ENCODE measurements around the gene CHMP4B. TPM values are rescaled to one million over a fixed set of nuclear protein-coding genes. Genes with fewer than 3 reads are reported as not detected.

Gene CHMP4B
- total RNA-seq, 1 experiment from 2014 or later, result 203 TPM

- CTCF ChIA-PET, result interaction anchor here (0.6 kb wide), 1 partner anchor 10 kb away, joined by 3 read pairs; no protein-coding TSS in a partner anchor
- Histone ChIP-seq H3K4me3 (ENCODE audit: low read depth, low read length) (no peak overlapping the region), H3K27me3 (replicated peaks; ENCODE audit: control insufficient read depth, insufficient read depth, low read length) (no peaks in the 10 kb centered on the region), H3K36me3 (ENCODE audit: control insufficient read depth, insufficient read depth, low read length) (peaks cover 3% of the 10 kb centered on the region), H3K4me1 (peaks cover 13% of the 10 kb centered on the region), H3K9me3 (no peaks in the 10 kb centered on the region)
- H3K4me3 Mint-ChIP-seq (ENCODE audit: unreplicated experiment), result no peak overlapping the region
- no peak for DNase-seq
- intact Hi-C loops (cut with micrococcal nuclease; ENCODE audit: unreplicated experiment), result no loop called here
- no peak overlapping the region for H3K27ac Mint-ChIP-seq (ENCODE audit: unreplicated experiment)
- POLR2A ChIA-PET, result interaction anchor here (0.6 kb wide), 3 partner anchors 61 to 242 kb away, joined by 3 to 9 read pairs (median 6); no protein-coding TSS in a partner anchor
- no peaks in the 10 kb centered on the region for H3K27me3 Mint-ChIP-seq (ENCODE audit: insufficient read depth, unreplicated experiment)
- BruUV-seq (replicated peaks), result no TSS peak
- H3K9me3 Mint-ChIP-seq (ENCODE audit: unreplicated experiment), result no peaks in the 10 kb centered on the region
- H3K4me1 Mint-ChIP-seq (ENCODE audit: low read depth, unreplicated experiment), result peaks cover 12% of the 10 kb centered on the region
- no peak for TF ChIP-seq CTCF (IDR thresholded peaks at IDR 0.05; ENCODE audit: insufficient read depth in 1 of 2, low read depth in 1 of 2, low read length in 1 of 2, severe bottlenecking in 1 of 2, unreplicated experiment in 1 of 2)
- H3K36me3 Mint-ChIP-seq (ENCODE audit: insufficient read depth, unreplicated experiment), result peaks cover 37% of the 10 kb centered on the region
Measured at GRCh38 chr20:33847006-33847405, 35.9 kb downstream of the CHMP4B start.

- no peak overlapping the region for H3K27ac Mint-ChIP-seq (ENCODE audit: unreplicated experiment)
- POLR2A ChIA-PET, result interaction anchor here (0.6 kb wide), 1 partner anchor 36 kb away, joined by 6 read pairs; no protein-coding TSS in a partner anchor
Measured at GRCh38 chr20:33848391-33848790, 37.2 kb downstream of the CHMP4B start.

GRCh38 chr20:33850159-33850558, 39.0 kb downstream of the CHMP4B start:
- no TSS peak for BruUV-seq (replicated peaks)
- Histone ChIP-seq H3K9me3 (no peaks in the 10 kb centered on the region), H3K4me3 (ENCODE audit: low read depth, low read length) (no peak overlapping the region), H3K36me3 (ENCODE audit: control insufficient read depth, insufficient read depth, low read length) (peaks cover 7% of the 10 kb centered on the region), H3K27me3 (replicated peaks; ENCODE audit: control insufficient read depth, insufficient read depth, low read length) (no peaks in the 10 kb centered on the region), H3K4me1 (no peaks in the 10 kb centered on the region)
- ChIA-PET POLR2A (interaction anchor here (0.7 kb wide), 1 partner anchor 187 kb away, joined by 3 read pairs; no protein-coding TSS in a partner anchor), CTCF (interaction anchor here (1.2 kb wide), 1 partner anchor 13 kb away, joined by 5 read pairs; no protein-coding TSS in a partner anchor)
- TF ChIP-seq CTCF (IDR thresholded peaks at IDR 0.05; ENCODE audit: insufficient read depth in 1 of 2, low read depth in 1 of 2, low read length in 1 of 2, severe bottlenecking in 1 of 2, unreplicated experiment in 1 of 2), result no peak
- H3K4me1 Mint-ChIP-seq (ENCODE audit: low read depth, unreplicated experiment), result no peaks in the 10 kb centered on the region
- no peak overlapping the region for H3K27ac Mint-ChIP-seq (ENCODE audit: unreplicated experiment)
- H3K9me3 Mint-ChIP-seq (ENCODE audit: unreplicated experiment), result no peaks in the 10 kb centered on the region
- peaks cover 69% of the 10 kb centered on the region for H3K36me3 Mint-ChIP-seq (ENCODE audit: insufficient read depth, unreplicated experiment)
- no peak for DNase-seq
- no peak overlapping the region for H3K4me3 Mint-ChIP-seq (ENCODE audit: unreplicated experiment)
- no peaks in the 10 kb centered on the region for H3K27me3 Mint-ChIP-seq (ENCODE audit: insufficient read depth, unreplicated experiment)
- intact Hi-C loops (cut with micrococcal nuclease; ENCODE audit: unreplicated experiment), result no loop called here

More at GRCh38 chr20:33848391-33848790, 37.2 kb downstream of the CHMP4B start:
- no peaks in the 10 kb centered on the region for H3K9me3 Mint-ChIP-seq (ENCODE audit: unreplicated experiment)
- no peak for DNase-seq
- Histone ChIP-seq H3K36me3 (ENCODE audit: control insufficient read depth, insufficient read depth, low read length) (peaks cover 3% of the 10 kb centered on the region), H3K4me1 (peaks cover 9% of the 10 kb centered on the region), H3K9me3 (no peaks in the 10 kb centered on the region), H3K4me3 (ENCODE audit: low read depth, low read length) (no peak overlapping the region), H3K27me3 (replicated peaks; ENCODE audit: control insufficient read depth, insufficient read depth, low read length) (no peaks in the 10 kb centered on the region)
- BruUV-seq (replicated peaks), result no TSS peak
- H3K36me3 Mint-ChIP-seq (ENCODE audit: insufficient read depth, unreplicated experiment), result peaks cover 51% of the 10 kb centered on the region
- no peak for TF ChIP-seq CTCF (IDR thresholded peaks at IDR 0.05; ENCODE audit: insufficient read depth in 1 of 2, low read depth in 1 of 2, low read length in 1 of 2, severe bottlenecking in 1 of 2, unreplicated experiment in 1 of 2)
- H3K4me1 Mint-ChIP-seq (ENCODE audit: low read depth, unreplicated experiment), result peaks cover 12% of the 10 kb centered on the region
- H3K4me3 Mint-ChIP-seq (ENCODE audit: unreplicated experiment), result no peak overlapping the region
- H3K27me3 Mint-ChIP-seq (ENCODE audit: insufficient read depth, unreplicated experiment), result no peaks in the 10 kb centered on the region
- intact Hi-C loops (cut with micrococcal nuclease; ENCODE audit: unreplicated experiment), result no loop called here
- CTCF ChIA-PET, result no interaction called here

Measured in Caco-2 (cell line).